Uterus (tissue), 2 donors: ENCODE measurements around the gene SLIT3.

Source experiments
- POLR2A ChIP-seq, 2 donors: fragments of 450-650 bp; IDR thresholded peaks; one replicate each; pipeline ENCODE4 v1.6.1; 2016; ENCODE audit warnings: antibody characterized with exemption in 2 of 2, mild to moderate bottlenecking in 1 of 2, moderate library complexity in 1 of 2
- TF ChIP-seq, protein P1 (sequence below), 4 experiments: fragments of 200-600 bp in 2 of 4; fragments of 450-650 bp in 2 of 4; sonication (generic) in 2 of 4; IDR thresholded peaks; one replicate each; pipeline ENCODE4 v1.5.1; 2016 to 2019; ENCODE audit warnings: antibody characterized with exemption in 4 of 4, mild to moderate bottlenecking in 2 of 4, moderate library complexity in 1 of 4

DNA sequence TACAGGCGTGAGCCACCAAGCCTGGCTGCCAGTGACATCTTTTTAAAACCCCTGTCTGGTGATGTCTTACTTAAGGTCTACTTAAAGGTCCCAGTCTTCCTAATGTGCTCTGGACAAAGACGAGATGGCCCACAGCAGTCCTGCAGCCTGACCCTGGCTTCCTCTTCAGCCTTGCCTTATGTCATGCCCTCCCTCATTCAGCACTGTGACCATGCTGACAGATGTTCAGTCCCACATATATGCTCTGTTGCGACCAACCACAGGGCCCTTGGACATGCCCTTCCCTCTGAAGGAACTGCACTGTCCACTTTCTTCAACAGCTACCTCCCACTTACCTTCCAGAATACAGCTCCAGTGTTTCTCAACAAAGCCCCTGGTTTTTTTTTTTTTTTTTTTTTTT, 548.9 kb downstream of the SLIT3 start:
- TF ChIP-seq, protein P1, sequence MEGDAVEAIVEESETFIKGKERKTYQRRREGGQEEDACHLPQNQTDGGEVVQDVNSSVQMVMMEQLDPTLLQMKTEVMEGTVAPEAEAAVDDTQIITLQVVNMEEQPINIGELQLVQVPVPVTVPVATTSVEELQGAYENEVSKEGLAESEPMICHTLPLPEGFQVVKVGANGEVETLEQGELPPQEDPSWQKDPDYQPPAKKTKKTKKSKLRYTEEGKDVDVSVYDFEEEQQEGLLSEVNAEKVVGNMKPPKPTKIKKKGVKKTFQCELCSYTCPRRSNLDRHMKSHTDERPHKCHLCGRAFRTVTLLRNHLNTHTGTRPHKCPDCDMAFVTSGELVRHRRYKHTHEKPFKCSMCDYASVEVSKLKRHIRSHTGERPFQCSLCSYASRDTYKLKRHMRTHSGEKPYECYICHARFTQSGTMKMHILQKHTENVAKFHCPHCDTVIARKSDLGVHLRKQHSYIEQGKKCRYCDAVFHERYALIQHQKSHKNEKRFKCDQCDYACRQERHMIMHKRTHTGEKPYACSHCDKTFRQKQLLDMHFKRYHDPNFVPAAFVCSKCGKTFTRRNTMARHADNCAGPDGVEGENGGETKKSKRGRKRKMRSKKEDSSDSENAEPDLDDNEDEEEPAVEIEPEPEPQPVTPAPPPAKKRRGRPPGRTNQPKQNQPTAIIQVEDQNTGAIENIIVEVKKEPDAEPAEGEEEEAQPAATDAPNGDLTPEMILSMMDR (IDR thresholded peaks at IDR 0.05): no peak
- no peak for TF ChIP-seq POLR2A (IDR thresholded peaks at IDR 0.05)
